SK-N-MC (cell line): Measurements from ENCODE around the gene CST3.

Experiments used
- EZH2 ChIP-seq: fragments of 200-600 bp; sonication (generic); IDR thresholded peaks from one replicate; pipeline ENCODE4 v1.6.1; 2017; ENCODE audit warnings: antibody characterized with exemption
- FOXP2 ChIP-seq: optimal IDR thresholded peaks from 2 replicates; pipeline ENCODE3; 2011; ENCODE audit warnings: mild to moderate bottlenecking, moderate library complexity; ENCODE audit not compliant: insufficient read depth; ENCODE audit errors: extremely low read length, control extremely low read depth
- POLR2AphosphoS5 ChIP-seq: IDR thresholded peaks from 2 replicates; pipeline ENCODE4 v1.6.1; 2012; ENCODE audit warnings: mild to moderate bottlenecking, low read depth, low read length, borderline replicate concordance

GRCh38 chr20:23636908-23637281 is 860 bp downstream of the CST3 start:
- TF ChIP-seq POLR2AphosphoS5 (no peak), EZH2 (no peak), FOXP2 (no peak)
